HepG2 (cell line): ENCODE results near the gene SYT17. TPM values are rescaled to one million over a fixed set of nuclear protein-coding genes. Genes with fewer than 3 reads are reported as not detected.

ENCODE experiments used
- JUND ChIP-seq: sonication (generic); formaldehyde crosslinking; IDR thresholded peaks from 2 replicates; pipeline ENCODE4 v1.8.0; 2022; ENCODE audit warnings: mild to moderate bottlenecking, missing genetic modification reagents
- KLF6 ChIP-seq: IDR thresholded peaks from 2 replicates; pipeline ENCODE4 v1.8.0; 2016; ENCODE audit warnings: missing biosample characterization, missing genetic modification reagents
- PLRG1 ChIP-seq: fragments of 450-650 bp; conservative IDR thresholded peaks from 2 replicates; pipeline ENCODE4 v1.6.1; 2016
- ZNF224 ChIP-seq: sonication (generic); formaldehyde crosslinking; IDR thresholded peaks from 2 replicates; pipeline ENCODE4 v1.5.0; 2020; ENCODE audit warnings: mild to moderate bottlenecking, missing genetic modification reagents
- ZNF3 ChIP-seq: IDR thresholded peaks from 2 replicates; pipeline ENCODE4 v1.7.0; 2017; ENCODE audit warnings: inconsistent platforms
- ZNF484 ChIP-seq: sonication (generic); formaldehyde crosslinking; IDR thresholded peaks from 2 replicates; pipeline ENCODE4 v1.5.1; 2020; ENCODE audit warnings: mild to moderate bottlenecking, low read depth, missing genetic modification reagents, borderline replicate concordance
- polyA plus RNA-seq, 8 experiments: library from polyadenylated mRNA; depleted of rRNA in 3 of 8; stranded (reverse) in 7 of 8; unstranded in 1 of 8; fragments of >200 nt; fragmentation: Illumina TruSeq in 4 of 8; extraction: Trizol in 4 of 8; gene quantifications; 2 replicates each; pipeline versions ENCODE4 v1.2.1 to v1.2.3, GENCODE V29; 2011 to 2016; ENCODE audit warnings: low read depth in 4 of 8, missing spikeins in 1 of 8, mixed read lengths in 1 of 8; ENCODE audit not compliant: insufficient read depth in 1 of 8
- total RNA-seq, 5 experiments: library from RNA; depleted of rRNA; stranded (reverse); fragments of >200 nt; fragmentation: Illumina TruSeq; extraction: Trizol; gene quantifications; 2 replicates each; pipeline ENCODE4 v1.2.3, GENCODE V29; 2016; ENCODE audit warnings: low read depth in 1 of 5
- TF ChIP-seq, protein P1 (sequence below), 2 experiments: sonication (generic) in 1 of 2; formaldehyde crosslinking in 1 of 2; IDR thresholded peaks; 2 replicates each; pipeline versions ENCODE4 v1.5.1 to v1.6.1; 2011 to 2020; ENCODE audit warnings: borderline replicate concordance in 1 of 2, low read depth in 1 of 2, low read length in 1 of 2, mild to moderate bottlenecking in 1 of 2, missing genetic modification reagents in 1 of 2, moderate library complexity in 1 of 2
- TF ChIP-seq, protein P2 (sequence below): sonication (generic); formaldehyde crosslinking; IDR thresholded peaks from 2 replicates; pipeline ENCODE4 v1.5.0; 2020; ENCODE audit warnings: mild to moderate bottlenecking, missing genetic modification reagents, borderline replicate concordance
- TF ChIP-seq, protein P3 (sequence below): sonication (generic); formaldehyde crosslinking; IDR thresholded peaks from 2 replicates; pipeline ENCODE4 v1.5.0; 2020; ENCODE audit warnings: mild to moderate bottlenecking, missing genetic modification reagents, moderate library complexity
- TF ChIP-seq, protein P4 (sequence below): sonication (generic); formaldehyde crosslinking; IDR thresholded peaks from 2 replicates; pipeline ENCODE4 v1.4.0; 2020; ENCODE audit warnings: mild to moderate bottlenecking, missing genetic modification reagents
- TF ChIP-seq, protein P5 (sequence below): sonication (generic); formaldehyde crosslinking; IDR thresholded peaks from 2 replicates; pipeline ENCODE4 v1.5.1; 2020; ENCODE audit warnings: mild to moderate bottlenecking, missing genetic modification reagents, borderline replicate concordance
- TF ChIP-seq, protein P6 (sequence below): IDR thresholded peaks from 2 replicates; pipeline ENCODE4 v1.6.1; 2012; ENCODE audit warnings: low read length, improper control_type of control experiment

The SYT17 gene
- total and polyA plus RNA-seq, 2 of the 13 experiments (the other 11 are each of a cell fraction or from before 2014, with no cell fraction given), result 0.44 TPM; not detected in 1

DNA sequence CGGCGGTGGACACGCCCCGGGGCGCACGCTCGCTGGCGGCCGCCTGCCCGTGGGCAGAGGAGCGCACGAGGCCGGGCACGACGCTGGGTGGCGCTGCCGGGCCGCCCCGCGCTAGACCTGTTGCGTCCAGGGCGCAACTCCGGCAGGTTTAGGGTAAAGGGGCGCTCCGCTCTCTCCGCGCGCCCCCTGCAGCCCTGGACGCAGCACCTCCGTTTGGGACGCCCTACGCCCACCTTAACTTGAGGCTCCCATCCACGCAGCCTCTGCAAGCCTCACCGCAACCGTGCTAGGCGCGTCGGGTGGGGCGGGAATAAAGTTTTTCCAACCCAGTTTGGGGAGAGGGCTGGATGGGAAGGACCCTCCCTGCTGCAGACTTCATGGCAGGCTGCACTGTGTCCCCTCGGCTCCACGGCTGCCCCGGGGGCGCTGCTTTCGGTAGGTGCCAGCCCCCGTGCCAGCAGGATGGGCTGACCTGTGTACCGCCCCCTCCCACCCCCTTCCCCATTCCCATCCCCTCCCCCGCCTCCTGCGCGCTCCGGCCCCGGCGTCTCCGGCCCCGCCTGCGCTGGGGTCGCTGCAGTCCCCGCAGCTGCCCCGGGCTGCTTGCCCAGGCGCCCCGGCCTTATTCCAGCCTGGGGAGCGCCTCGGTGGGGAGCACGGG, at the start of gene SYT17 (continued):
- TF ChIP-seq PLRG1 (no peak), ZNF3 (CRISPR knock-in tag) (no peak), ZNF484 (0 out of 2 replicates have a peak, but pooled peaks have one; percentile 30), ZNF224 (no peak), KLF6 (no peak), JUND (no peak)
- TF ChIP-seq, protein P1, sequence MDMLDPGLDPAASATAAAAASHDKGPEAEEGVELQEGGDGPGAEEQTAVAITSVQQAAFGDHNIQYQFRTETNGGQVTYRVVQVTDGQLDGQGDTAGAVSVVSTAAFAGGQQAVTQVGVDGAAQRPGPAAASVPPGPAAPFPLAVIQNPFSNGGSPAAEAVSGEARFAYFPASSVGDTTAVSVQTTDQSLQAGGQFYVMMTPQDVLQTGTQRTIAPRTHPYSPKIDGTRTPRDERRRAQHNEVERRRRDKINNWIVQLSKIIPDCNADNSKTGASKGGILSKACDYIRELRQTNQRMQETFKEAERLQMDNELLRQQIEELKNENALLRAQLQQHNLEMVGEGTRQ (IDR thresholded peaks at IDR 0.05; ENCODE audit: low read depth, low read length), result no peak
- TF ChIP-seq, protein P1 (CRISPR knock-in tag; IDR thresholded peaks at IDR 0.05; ENCODE audit: borderline replicate concordance), result no peak
- TF ChIP-seq, protein P2, sequence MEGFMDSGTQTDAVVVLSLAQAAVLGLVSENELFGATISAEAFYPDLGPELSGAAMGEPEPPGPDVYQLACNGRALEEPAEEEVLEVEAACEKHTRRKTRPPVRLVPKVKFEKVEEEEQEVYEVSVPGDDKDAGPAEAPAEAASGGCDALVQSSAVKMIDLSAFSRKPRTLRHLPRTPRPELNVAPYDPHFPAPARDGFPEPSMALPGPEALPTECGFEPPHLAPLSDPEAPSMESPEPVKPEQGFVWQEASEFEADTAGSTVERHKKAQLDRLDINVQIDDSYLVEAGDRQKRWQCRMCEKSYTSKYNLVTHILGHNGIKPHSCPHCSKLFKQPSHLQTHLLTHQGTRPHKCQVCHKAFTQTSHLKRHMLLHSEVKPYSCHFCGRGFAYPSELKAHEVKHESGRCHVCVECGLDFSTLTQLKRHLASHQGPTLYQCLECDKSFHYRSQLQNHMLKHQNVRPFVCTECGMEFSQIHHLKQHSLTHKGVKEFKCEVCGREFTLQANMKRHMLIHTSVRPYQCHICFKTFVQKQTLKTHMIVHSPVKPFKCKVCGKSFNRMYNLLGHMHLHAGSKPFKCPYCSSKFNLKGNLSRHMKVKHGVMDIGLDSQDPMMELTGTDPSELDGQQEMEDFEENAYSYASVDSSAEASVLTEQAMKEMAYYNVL, result peak; percentile 60; the same call in 1 of the 2 replicates
- TF ChIP-seq, protein P3, sequence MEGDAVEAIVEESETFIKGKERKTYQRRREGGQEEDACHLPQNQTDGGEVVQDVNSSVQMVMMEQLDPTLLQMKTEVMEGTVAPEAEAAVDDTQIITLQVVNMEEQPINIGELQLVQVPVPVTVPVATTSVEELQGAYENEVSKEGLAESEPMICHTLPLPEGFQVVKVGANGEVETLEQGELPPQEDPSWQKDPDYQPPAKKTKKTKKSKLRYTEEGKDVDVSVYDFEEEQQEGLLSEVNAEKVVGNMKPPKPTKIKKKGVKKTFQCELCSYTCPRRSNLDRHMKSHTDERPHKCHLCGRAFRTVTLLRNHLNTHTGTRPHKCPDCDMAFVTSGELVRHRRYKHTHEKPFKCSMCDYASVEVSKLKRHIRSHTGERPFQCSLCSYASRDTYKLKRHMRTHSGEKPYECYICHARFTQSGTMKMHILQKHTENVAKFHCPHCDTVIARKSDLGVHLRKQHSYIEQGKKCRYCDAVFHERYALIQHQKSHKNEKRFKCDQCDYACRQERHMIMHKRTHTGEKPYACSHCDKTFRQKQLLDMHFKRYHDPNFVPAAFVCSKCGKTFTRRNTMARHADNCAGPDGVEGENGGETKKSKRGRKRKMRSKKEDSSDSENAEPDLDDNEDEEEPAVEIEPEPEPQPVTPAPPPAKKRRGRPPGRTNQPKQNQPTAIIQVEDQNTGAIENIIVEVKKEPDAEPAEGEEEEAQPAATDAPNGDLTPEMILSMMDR (CRISPR knock-in tag), result peak; percentile 82
- TF ChIP-seq, protein P4, sequence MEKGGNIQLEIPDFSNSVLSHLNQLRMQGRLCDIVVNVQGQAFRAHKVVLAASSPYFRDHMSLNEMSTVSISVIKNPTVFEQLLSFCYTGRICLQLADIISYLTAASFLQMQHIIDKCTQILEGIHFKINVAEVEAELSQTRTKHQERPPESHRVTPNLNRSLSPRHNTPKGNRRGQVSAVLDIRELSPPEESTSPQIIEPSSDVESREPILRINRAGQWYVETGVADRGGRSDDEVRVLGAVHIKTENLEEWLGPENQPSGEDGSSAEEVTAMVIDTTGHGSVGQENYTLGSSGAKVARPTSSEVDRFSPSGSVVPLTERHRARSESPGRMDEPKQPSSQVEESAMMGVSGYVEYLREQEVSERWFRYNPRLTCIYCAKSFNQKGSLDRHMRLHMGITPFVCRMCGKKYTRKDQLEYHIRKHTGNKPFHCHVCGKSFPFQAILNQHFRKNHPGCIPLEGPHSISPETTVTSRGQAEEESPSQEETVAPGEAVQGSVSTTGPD (CRISPR knock-in tag), result no peak
- TF ChIP-seq, protein P5, sequence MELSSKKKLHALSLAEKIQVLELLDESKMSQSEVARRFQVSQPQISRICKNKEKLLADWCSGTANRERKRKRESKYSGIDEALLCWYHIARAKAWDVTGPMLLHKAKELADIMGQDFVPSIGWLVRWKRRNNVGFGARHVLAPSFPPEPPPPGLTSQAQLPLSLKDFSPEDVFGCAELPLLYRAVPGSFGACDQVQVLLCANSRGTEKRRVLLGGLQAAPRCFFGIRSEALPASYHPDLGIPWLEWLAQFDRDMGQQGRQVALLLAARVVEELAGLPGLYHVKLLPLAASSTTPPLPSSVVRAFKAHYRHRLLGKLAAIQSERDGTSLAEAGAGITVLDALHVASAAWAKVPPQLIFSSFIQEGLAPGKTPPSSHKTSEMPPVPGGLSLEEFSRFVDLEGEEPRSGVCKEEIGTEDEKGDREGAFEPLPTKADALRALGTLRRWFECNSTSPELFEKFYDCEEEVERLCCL, result no peak
- TF ChIP-seq, protein P6, sequence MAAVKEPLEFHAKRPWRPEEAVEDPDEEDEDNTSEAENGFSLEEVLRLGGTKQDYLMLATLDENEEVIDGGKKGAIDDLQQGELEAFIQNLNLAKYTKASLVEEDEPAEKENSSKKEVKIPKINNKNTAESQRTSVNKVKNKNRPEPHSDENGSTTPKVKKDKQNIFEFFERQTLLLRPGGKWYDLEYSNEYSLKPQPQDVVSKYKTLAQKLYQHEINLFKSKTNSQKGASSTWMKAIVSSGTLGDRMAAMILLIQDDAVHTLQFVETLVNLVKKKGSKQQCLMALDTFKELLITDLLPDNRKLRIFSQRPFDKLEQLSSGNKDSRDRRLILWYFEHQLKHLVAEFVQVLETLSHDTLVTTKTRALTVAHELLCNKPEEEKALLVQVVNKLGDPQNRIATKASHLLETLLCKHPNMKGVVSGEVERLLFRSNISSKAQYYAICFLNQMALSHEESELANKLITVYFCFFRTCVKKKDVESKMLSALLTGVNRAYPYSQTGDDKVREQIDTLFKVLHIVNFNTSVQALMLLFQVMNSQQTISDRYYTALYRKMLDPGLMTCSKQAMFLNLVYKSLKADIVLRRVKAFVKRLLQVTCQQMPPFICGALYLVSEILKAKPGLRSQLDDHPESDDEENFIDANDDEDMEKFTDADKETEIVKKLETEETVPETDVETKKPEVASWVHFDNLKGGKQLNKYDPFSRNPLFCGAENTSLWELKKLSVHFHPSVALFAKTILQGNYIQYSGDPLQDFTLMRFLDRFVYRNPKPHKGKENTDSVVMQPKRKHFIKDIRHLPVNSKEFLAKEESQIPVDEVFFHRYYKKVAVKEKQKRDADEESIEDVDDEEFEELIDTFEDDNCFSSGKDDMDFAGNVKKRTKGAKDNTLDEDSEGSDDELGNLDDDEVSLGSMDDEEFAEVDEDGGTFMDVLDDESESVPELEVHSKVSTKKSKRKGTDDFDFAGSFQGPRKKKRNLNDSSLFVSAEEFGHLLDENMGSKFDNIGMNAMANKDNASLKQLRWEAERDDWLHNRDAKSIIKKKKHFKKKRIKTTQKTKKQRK, result no peak
